ENCODE data around the gene HSPB1. TPM values are rescaled to one million over a fixed set of nuclear protein-coding genes. Genes with fewer than 3 reads are reported as not detected.
"Not testable (repeated sequence)": the region's sequence is repeated elsewhere in the genome, so short reads cannot be mapped to it uniquely, and the experiment has no call there.

Gene HSPB1
- total and polyA plus RNA-seq, 4 donors, result 25.5 to 186 (median 104) TPM

DNA sequence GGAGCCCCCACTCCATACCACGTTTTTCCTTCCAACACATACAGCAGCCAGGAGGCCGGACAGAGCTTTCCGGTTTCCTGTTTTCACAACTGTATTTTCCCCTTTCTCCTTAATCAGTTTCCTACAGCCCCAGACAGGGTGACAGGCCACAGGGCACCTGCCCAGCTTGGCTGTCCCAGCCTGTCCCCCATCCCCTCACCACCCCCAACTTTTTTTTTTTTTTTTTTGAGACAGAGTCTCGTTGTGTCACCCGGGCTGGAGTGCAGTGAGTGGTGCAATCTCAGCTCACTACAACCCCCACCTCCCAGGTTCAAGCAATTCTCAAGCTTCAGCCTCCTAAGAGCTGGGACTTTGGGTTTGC lies 10.3 kb upstream of the HSPB1 start:
- H3K27ac ChIP-seq (ENCODE audit: low read depth in 1 of 2, low read length in 2 of 2), result peak overlapping the region; percentile 75 to 77
- DNase-seq (ENCODE audit: low spot score), result no peak
- H3K9ac ChIP-seq (ENCODE audit: low read depth in 1 of 2, low read length in 2 of 2), result peak overlapping the region in 1 of 2 donors; percentile 54
- 10% methylated on average over 5 of the region's 5 CpGs for WGBS
- H3K27me3 ChIP-seq (ENCODE audit: control insufficient read depth in 4 of 4, insufficient read depth in 4 of 4, low read length in 3 of 4), result no peaks in the 10 kb centered on the region
- no peaks in the 10 kb centered on the region for H3K9me3 ChIP-seq (ENCODE audit: control insufficient read depth in 4 of 4, low read length in 3 of 4)
- no peaks in the 10 kb centered on the region for H3K36me3 ChIP-seq (ENCODE audit: control insufficient read depth in 4 of 4, insufficient read depth in 3 of 4, low read depth in 1 of 4, low read length in 3 of 4)
- peak; percentile 90 for TF ChIP-seq NR2F2 (IDR thresholded peaks at IDR 0.05)
- no peak for TF ChIP-seq SP1 (IDR thresholded peaks at IDR 0.05)
- TF ChIP-seq CTCF (IDR thresholded peaks at IDR 0.05; ENCODE audit: low read depth, low read length, missing input control), result peak; percentile 3
- no peak for TF ChIP-seq REST (IDR thresholded peaks at IDR 0.05)
- H3K4me1 ChIP-seq (ENCODE audit: control insufficient read depth in 4 of 4, insufficient read depth in 4 of 4, low read length in 3 of 4), result peaks cover 0 to 16% (median 12%) of the 10 kb centered on the region in 4 donors
- H3K4me3 ChIP-seq (ENCODE audit: low read depth in 1 of 3, low read length in 3 of 3), result peak overlapping the region in 1 of 3 donors; percentile 37

DNA sequence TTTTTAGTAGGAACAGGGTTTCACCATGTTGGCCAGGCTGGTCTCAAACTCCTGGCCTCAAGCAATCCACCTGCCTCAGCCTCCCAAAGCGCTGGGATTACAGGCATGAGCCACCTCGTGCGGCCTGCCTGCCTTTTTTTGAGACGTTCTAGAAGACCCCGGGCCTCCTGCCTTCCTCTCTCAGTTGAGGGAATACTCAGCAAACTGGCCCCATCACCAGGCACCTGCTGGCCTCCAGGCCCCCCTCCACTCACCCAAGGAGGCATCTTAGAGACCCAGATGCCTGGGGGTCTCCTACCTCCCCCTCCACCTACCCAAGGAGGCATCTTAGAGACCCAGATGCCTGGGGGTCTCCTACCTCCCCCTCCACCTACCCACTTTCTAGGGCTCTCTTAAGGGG lies 9.6 kb upstream of the HSPB1 start:
- not testable (repeated sequence) for H3K9ac ChIP-seq (ENCODE audit: low read depth in 1 of 2, low read length in 2 of 2); H3K36me3 ChIP-seq (ENCODE audit: control insufficient read depth in 4 of 4, insufficient read depth in 3 of 4, low read depth in 1 of 4, low read length in 3 of 4); H3K4me3 ChIP-seq (ENCODE audit: low read depth in 1 of 3, low read length in 3 of 3); H3K27me3 ChIP-seq (ENCODE audit: control insufficient read depth in 4 of 4, insufficient read depth in 4 of 4, low read length in 3 of 4); H3K9me3 ChIP-seq (ENCODE audit: control insufficient read depth in 4 of 4, low read length in 3 of 4); DNase-seq (ENCODE audit: low spot score)
- Histone ChIP-seq H3K4me1 (ENCODE audit: control insufficient read depth in 4 of 4, insufficient read depth in 4 of 4, low read length in 3 of 4) (peaks cover 0 to 20% (median 13%) of the 10 kb centered on the region in 4 donors), H3K27ac (ENCODE audit: low read depth in 1 of 2, low read length in 2 of 2) (peak overlapping the region; percentile 1 to 75)
- WGBS, result 90% methylated on average over 5 of the region's 5 CpGs

DNA sequence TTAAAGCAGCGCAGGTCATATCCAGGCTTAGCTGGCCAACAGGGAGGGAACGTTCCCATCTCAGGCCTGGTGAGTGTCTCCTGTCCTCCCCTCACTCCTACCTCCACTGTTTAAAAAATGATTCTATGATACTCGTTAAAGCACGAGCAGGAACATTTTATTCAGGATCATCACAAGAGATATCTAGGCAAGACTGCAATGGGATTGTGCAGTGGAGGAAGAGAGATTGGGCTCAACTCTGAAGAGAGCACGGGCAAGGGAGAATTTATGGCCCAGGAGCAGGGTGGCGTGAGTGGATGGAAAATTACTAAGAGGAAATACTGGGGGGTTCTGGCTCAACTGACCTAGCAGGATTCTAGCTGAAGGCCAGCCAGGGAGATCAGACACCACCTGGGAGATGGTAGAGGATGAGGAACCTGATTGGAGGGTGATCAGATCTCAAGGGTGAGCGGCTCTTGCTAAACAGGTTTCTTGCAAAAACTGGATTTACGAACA lies 9.0 kb upstream of the HSPB1 start:
- H3K27me3 ChIP-seq (ENCODE audit: control insufficient read depth in 4 of 4, insufficient read depth in 4 of 4, low read length in 3 of 4), result no peaks in the 10 kb centered on the region
- H3K4me1 ChIP-seq (ENCODE audit: control insufficient read depth in 4 of 4, insufficient read depth in 4 of 4, low read length in 3 of 4), result peaks cover 0 to 20% (median 13%) of the 10 kb centered on the region in 4 donors
- TF ChIP-seq HNF4G (IDR thresholded peaks at IDR 0.05) (no peak), NR2F2 (IDR thresholded peaks at IDR 0.05) (no peak), TAF1 (conservative IDR thresholded peaks at IDR 0.05) (no peak), YY1 (IDR thresholded peaks at IDR 0.05) (no peak), SP1 (IDR thresholded peaks at IDR 0.05) (no peak), ZBTB33 (IDR thresholded peaks at IDR 0.05) (no peak), EGR1 (IDR thresholded peaks at IDR 0.05; ENCODE audit: low read depth in 2 of 2) (no peak)
- TF ChIP-seq, protein P1, sequence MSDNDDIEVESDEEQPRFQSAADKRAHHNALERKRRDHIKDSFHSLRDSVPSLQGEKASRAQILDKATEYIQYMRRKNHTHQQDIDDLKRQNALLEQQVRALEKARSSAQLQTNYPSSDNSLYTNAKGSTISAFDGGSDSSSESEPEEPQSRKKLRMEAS (IDR thresholded peaks at IDR 0.05), result no peak
- TF ChIP-seq, protein P2, sequence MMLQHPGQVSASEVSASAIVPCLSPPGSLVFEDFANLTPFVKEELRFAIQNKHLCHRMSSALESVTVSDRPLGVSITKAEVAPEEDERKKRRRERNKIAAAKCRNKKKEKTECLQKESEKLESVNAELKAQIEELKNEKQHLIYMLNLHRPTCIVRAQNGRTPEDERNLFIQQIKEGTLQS (IDR thresholded peaks at IDR 0.05), result no peak
- no peak overlapping the region for H3K9ac ChIP-seq (ENCODE audit: low read depth in 1 of 2, low read length in 2 of 2)
- 87% methylated on average over 8 of the region's 8 CpGs for WGBS
- no peaks in the 10 kb centered on the region for H3K9me3 ChIP-seq (ENCODE audit: control insufficient read depth in 4 of 4, low read length in 3 of 4)
- DNase-seq (ENCODE audit: low spot score), result no peak
- H3K36me3 ChIP-seq (ENCODE audit: control insufficient read depth in 4 of 4, insufficient read depth in 3 of 4, low read depth in 1 of 4, low read length in 3 of 4), result no peaks in the 10 kb centered on the region
- H3K4me3 ChIP-seq (ENCODE audit: low read depth in 1 of 3, low read length in 3 of 3), result no peak overlapping the region
- peak overlapping the region; percentile 40 to 79 for H3K27ac ChIP-seq (ENCODE audit: low read depth in 1 of 2, low read length in 2 of 2)
